Measurements from ENCODE around the gene ERVK3-1.
"Not testable (repeated sequence)": the region's sequence is repeated elsewhere in the genome, so short reads cannot be mapped to it uniquely, and the experiment has no call there.

GRCh38 chr19:58348080-58348479, 42.9 kb downstream of the ERVK3-1 start:
- not testable (repeated sequence) for TF ChIP-seq CTCF, POLR2A, POLR2AphosphoS5 (IDR thresholded peaks at IDR 0.05)

All from prostate gland (tissue), 2 donors.